HG02938 (cell line): ENCODE measurements around the gene GLI3.
"Not testable (repeated sequence)": the region's sequence is repeated elsewhere in the genome, so short reads cannot be mapped to it uniquely, and the experiment has no call there.

Source experiments
- ATAC-seq: cut with Tn5 transposase; IDR thresholded peaks from one replicate; pipeline ENCODE4 v1.9.1; 2021; ENCODE audit warnings: mild to moderate bottlenecking, moderate library complexity; ENCODE audit not compliant: unreplicated experiment

Gene GLI3

DNA sequence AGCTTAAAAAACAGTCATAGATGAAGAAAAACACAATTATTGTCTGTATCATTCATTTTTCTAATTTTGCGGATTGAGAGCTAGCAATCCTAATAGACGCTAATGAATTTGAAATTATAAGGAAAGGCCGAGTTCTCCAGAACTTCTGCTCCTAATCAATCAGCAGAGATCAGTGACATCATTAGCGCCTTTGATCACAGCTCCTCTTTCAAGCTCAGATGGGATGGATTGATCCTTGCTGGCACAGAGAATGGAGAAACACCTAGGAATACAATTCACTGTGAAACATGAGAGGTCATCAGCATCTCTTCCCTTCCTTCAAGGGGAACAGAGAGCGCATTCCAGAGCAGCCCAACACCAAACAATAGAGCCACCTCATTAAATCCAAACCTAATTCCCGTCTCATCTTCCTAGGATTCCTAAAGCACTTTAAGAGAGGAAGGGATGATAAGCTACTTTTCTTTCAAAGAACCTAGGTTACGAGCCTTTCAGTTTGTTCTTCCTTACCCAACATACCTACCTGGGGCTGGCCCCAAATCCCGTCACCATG, 24.4 kb downstream of the GLI3 start:
- no peak for ATAC-seq

DNA sequence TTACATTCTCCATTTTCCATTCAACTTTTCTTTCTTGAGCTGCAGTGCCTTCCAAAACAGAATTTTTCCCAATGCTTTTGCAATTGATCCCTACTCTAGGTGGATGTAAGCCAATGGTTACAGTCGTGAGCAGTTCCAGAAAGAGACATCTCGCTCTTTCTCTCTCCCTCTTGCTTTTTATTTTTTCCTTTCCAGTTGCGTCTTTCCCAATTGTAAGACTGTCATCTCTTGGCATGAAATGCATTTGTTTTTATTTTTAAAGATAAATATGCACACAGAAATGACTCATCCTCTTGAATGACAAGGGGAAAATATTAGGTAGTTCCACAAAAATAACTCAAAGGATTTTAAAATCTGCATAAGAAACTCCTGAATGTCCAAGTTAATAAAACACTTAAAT, 25.1 kb downstream of the GLI3 start:
- no peak for ATAC-seq

DNA sequence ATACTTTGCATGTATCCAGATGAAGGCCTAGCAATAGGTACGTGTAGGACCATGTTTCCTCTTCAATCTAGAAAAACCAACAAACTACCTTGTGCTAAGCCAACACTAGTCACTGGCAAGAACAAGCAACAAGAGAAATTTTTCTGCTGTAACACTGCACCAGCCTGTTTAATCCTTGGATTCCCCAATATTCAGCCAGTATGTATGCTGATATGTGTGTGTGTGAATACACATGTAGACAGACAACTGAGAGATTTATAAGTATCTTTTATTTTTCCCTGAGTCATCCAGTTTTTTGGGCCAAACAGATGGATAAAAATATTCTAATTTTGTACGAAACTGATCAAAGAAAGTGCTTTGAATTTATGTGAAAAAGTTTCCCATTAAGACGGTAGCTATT, 26.2 kb downstream of the GLI3 start:
- ATAC-seq: no peak

DNA sequence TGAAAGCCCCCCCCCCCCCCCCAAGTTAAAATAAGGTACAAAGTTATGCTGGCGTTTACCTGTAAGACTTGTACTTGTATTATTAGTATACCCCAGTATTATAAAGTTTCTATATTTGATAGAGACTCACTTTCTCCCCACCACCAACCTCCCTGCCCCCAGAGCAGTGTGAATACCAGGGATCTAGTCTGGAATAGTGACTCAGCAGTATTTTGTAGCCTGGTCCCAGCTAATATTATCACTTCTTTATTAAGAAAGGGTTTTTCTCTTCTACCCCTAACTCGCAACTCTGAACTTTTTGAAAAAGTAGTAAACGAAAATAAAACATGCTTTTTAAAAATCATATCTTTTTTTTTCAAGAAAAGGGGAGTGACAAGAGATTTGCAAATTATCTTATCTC, 26.7 kb downstream of the GLI3 start:
- ATAC-seq: no peak

DNA sequence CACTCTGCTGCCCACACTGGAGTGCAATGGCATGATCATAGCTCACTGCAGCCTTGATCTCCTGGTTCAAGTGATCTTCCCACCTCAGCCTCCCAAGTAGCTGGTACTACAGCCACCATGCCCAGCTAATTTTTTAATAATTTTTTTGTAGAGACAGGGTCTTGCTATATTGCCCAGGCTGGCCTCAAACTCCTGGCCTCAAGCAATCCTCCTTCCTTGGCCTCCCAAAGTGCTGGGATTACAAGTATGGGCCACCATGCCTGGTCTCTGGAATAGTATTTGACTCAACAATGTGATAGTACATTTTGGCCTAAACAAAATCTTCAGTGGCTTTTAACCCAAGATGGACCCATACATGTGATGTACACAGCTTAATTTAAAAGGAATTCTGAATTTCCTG, 27.9 kb downstream of the GLI3 start:
- ATAC-seq: not testable (repeated sequence)

DNA sequence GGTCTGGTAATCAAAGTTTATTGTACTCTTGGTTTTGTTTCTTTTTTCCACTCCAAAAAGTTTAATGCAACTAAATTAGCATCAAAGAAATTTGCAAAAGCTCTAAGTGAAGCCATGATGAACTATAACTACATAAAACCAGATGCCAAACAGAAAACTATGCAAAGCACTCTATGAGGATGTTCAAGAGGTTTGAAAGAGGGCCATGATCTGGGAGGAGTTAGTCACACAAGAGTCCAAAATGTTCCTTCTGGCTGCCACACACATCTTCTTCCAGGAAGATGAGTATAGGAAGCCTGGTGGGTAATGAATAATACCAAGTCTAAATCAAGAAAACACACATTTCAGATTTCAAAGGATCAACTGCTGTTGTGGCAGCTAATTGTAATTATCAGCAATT, 28.4 kb downstream of the GLI3 start:
- no peak for ATAC-seq

DNA sequence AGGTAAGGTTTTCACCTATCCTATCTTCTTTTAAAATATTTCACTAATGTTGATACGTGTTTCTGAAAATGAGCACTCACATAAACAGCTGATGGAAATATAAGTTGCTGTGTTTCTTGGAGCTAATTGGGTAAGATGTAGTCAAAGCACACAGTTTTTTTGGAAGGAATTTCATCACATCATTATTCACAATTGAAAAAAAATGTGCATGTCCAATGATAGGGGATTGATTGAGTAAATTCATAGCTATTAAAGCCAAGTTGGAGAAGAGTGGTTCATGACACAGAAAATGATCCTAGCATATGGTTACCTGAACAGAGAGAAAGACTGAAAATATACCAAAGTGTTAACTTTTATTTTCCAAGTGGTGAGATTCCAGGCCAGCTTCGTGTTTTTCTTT, 29.6 kb downstream of the GLI3 start:
- no peak for ATAC-seq

DNA sequence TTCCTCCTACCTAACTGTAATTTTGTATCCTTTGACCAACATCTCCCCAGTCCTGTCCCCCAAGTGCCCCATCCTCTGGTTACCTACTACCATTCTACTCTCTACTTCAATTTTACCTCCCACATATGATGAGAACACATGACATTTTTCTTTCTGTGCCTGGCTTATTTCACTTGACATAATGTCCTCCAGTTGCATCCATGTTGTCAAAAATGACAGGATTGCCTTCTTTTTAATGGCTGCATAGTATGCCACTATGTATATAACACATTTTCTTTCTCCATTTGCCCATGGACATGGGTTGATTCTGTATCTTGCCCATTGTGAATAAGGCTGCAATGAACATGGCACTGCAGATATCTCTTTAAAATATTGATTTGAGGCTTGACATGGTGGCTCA, 33.7 kb downstream of the GLI3 start:
- no peak for ATAC-seq

DNA sequence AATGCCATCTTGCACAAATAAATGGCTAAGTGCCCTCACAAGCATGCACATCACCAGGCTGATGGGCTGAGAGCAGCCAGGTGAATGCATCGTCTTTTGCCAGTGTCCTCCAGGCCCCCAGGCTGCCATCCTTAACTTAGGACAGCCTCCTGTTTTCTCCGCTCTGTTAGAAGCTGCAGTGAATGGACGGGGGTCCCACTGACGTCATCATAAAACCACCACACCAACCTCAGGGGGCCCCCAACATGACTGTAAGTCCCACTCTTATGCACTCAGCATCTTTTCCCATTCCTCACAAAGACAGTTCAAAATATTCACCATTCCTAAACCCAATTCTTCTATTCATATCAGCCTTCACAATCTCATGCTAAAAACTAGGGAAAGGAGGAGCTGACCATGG, 34.4 kb downstream of the GLI3 start:
- no peak for ATAC-seq

DNA sequence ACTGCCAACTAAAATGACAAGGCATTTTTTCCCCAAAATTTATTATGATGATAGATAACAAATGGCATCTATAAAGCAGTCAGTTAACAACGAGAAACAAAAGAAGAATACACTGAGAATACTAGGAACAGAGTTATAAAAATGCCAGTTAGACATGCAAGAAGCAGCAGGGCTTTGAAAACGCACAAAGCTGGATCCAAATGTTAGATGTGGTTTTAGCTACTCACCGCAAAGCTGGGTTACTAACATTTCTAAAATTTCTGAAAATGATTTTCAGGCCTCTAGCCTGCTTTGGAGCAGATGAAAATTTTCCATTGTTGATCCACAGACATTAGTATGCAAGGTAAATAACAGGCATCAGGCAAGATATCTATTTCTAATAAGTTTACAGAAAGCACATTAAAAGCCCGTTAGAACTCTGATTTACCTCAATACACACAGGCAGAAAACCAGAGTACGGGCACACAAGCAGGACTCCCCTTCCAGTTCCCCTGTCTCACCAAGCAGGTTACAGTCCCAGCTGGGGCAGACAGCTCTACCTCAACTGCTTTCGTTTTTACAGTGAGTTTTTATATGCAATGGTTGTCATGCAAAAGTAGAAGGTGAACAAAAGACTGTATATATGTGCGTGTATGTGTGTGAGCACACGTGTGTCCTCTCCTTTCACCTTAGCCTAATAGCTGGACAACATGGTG, 37.9 kb downstream of the GLI3 start:
- ATAC-seq: no peak

DNA sequence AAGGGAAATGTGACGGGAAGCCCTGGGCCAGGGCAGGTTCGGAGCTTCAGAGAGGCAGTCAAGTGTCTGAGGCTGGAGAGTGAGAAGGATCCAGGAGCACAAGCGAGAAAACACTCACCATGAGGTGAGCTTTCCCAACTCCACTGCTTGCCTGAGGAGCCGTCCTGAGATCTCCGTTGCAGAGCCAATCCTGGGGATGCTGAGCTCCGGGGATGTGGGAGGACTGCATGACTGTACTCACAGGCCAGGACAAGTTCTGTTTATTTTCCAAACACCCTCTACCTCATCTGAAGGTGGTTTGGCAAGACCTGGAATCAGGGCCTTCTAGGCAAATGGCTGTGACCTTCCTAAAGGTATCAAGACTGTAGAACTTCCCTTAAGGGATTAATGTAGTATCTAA, 38.7 kb downstream of the GLI3 start:
- ATAC-seq: no peak

DNA sequence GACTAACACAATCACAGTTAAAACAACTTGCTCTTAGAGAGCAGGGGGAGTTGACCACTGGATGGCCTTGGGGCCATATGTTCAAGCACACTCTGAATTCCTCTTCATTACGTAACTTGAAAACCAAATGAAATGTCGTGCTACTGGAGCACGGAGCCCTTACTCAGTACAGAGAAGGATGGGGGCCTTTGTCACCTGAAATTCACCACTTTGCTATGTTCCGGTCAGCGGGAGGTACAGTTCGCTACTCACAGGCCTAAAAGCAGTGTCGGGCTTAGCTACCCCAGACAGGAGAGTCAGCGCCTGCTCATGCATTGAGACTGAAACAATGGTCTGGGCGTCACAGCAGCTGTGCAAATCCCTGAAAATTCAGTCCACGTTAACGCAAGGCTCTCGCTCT, 39.6 kb downstream of the GLI3 start:
- ATAC-seq: no peak

DNA sequence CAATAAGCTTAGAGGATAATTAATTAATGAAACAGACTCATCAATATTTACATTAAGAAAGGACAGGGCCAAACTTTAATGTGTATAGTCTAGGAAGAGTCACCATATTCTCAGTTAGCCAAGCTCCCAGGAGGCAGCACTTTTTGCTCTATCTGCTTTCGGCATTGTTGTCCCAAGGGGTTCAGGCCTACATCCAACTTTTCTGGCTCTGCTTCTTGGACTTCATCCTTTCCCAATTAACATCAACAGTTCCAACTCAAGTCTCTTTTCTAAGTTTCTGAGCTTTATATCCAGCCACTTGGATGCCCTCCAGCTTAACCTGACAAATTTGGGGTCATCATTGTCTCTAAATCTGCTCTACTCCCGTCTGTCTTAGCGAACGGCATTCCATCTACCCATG, 42.8 kb downstream of the GLI3 start:
- no peak for ATAC-seq

DNA sequence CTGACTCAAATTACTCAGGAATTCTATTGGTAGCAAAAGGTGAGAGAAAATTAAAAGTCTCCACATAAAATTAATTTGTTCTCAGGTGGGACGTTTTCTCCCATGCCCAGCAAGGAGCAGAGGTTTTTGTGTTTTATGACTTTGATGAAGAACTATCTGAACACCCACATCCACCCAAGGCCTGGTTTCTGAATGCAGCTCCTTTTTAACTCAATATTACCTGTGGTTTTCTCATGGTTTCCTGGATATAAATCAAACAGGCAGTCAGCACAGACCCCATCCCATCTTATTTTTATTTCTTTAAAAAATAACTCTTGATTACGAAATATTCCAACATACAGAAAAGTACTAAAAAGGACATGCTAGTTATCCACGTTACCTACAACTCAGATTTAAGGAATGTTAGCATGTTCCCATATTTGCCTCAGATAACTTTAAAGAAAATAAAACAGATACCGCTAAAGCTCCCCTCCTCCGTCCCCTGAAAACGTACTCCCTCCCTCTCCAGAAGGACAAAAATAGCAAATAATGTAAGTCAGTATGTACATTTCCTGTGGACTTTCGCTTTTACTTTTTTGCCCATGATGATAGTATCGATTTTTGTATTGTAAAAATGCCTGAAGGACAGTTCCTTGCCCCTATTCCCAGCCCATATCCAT, 43.4 kb downstream of the GLI3 start:
- ATAC-seq: no peak

DNA sequence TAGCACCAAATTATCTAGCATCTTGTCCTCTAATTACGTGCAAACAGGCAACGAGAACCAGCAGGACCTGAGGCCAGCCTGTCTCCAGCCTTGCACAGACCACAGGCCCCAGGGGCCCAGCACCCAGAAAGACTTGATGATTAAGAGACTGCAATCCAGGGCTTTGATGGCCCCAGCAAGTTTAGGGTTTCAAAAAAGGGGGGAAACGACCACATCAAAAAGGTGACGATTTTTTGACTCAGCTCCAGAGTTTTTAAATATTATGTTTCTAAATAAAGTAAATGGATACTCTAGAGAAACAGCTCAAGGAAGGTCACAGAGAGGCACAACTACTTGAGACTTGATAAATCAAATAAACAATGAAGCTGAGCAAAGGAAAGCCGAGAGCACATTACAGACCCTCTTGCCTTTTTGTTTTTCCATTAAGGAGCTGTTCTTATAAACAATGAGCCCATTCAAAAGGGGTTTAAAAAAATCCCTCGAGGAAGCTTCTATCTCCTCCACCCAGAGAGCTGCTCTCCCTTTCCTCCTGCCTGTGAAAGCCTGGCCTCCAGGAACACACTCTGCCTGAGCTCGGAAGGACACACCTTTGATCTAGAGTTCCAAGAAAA, 44.1 kb downstream of the GLI3 start:
- no peak for ATAC-seq

DNA sequence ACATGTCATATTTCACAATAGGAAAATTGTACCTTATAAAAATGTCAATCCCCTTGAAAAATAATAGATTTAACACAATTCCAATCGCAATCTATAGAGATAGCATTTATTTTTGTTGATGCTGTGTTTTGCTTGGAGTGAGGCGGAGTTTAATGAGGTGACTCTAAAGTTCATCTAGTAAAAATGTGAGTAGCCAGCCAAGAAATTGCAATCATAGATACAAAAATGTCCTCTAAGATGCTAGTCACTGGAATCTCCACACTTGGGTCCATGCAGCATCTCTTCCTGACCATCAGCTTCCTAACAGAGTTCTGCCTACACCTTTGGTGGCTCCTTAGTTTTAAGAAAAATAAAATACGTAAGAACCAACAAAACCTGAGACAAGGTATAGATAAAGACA, 44.9 kb downstream of the GLI3 start:
- no peak for ATAC-seq

DNA sequence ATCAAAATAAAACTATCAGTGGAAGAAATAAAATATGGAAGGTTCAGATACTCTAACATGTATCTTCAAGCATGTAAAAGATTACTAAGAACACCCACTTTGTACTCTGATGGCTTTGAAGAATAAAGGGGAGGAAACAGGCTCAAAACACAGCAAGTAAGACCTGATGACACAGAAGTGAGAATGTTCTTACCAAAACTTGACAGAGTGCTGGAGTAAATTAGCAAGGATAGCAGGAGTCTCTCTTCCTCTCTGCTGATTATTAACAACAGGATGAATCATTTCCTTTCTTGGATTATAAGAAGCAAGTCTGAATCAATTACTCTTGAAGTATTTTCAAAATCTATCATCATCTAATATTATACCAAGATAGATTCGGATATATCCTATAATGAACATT, 47.5 kb downstream of the GLI3 start:
- ATAC-seq: no peak

DNA sequence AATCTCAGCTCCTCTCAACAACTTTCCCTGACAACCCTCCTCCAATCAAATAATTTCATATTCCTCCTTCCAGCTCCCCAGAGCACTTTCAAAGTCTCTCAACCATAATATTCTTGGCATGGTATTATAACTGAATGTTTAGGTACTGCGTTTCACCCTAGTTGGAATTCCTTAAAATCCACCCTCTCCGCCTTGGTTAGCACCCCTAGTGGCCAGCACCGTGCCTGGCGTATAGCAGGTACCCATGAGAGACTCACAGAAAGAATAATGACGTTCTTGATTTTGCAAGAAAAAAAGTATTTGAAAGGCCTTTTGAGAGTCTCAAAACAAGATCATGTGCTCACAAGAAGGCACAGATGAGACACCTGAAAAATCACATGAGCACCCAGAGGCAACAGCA, 50.9 kb downstream of the GLI3 start:
- ATAC-seq: no peak

DNA sequence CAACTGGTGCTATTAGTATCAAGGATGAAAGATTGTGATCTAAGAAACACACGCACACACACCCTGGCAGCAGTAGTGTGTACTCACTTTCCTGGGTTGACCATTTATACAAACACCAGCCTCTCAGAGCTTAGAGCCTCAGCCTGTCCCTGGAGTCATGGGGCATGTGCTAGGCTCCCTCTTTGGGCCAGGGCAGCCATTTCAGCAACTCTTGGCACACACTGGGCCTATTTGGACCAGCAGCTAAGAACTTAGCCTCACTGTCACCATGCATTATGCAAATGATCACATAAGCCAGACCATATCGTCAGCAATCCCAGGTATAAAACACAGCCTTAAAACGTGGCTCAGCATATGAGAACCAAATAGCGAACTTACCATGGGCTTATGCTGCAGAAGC, 51.3 kb downstream of the GLI3 start:
- no peak for ATAC-seq

DNA sequence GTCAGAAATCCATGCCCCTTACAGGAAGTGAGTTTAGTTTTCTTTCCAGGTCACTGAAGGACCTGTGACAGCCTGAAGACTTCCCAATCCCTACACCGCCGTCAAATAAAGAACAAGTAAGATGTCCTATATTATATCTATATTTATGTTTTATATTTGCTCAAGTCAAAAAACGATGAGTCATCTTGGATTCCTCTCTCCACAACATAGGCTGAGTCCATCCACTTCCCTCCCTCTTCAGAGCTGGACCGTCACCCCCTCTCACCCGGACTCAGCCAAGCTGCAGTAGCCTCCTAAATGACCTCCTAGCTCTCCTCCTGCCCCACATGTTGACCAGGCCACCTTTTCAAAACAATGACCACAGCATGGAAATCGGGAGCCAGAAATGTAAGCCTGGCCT, 53.5 kb downstream of the GLI3 start:
- no peak for ATAC-seq

DNA sequence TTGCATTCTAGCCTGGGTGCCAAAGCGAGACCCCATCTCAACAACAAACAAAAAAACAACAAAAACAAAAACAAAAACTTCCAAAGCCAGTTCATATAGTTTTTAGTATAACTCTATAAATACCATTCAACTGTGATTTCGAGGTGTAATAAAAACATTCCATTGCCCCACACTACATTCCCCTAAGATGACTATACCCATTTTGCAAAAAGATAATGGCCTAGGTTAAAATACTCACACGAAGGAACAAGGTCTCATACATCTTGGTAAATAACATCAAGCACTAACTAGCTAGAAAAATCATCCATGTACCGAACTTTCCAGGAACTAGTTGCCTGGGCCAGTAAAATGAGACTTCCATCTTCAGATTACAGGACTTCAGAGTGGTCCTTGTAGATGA, 55.4 kb downstream of the GLI3 start:
- ATAC-seq: no peak

DNA sequence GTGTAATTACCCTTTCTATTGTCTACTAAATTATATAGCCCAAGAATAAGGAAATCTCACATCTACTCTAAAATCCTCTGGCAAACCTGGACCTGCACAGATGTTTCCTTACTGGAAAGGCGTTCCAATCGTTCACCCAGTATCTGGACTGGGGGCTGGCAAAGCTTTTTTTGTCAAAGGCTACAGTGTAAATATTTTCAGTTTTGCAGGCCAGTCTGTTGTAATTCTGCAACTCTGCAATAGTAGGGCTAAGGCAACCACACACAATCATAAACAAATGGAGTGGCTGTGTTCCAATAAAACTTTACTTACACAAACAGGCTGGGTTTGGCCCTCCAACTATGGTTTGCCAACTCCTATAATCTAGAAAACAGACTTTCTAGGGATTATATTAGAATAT, 56.2 kb downstream of the GLI3 start:
- no peak for ATAC-seq
